DOHH2 (cell line): ENCODE results near the gene MRPL3.

Experiments used
- H3F3A ChIP-seq: fragments of 200-600 bp; sonication (generic), shearing (Covaris generic); 2 replicates; pipeline ENCODE4 v1.6.0; 2016; ENCODE audit warnings: antibody characterized with exemption, mild to moderate bottlenecking; ENCODE audit not compliant: control insufficient read depth, insufficient read depth
- H3K27ac ChIP-seq: fragments of 200-600 bp; sonication (generic); 2 replicates; pipeline ENCODE4 v1.5.1; 2014; ENCODE audit warnings: low read depth, mild to moderate bottlenecking, low read length, moderate library complexity
- H3K27me3 ChIP-seq: fragments of 200-600 bp; sonication (generic); 2 replicates; pipeline ENCODE4 v1.6.1; 2014; ENCODE audit warnings: mild to moderate bottlenecking, low read length, mixed read lengths; ENCODE audit not compliant: control insufficient read depth
- H3K36me3 ChIP-seq: fragments of 200-600 bp; sonication (generic); 2 replicates; pipeline ENCODE4 v1.6.1; 2014; ENCODE audit warnings: mild to moderate bottlenecking, low read length, moderate library complexity, mixed read lengths; ENCODE audit not compliant: control insufficient read depth
- H3K4me1 ChIP-seq: fragments of 200-600 bp; sonication (generic); 2 replicates; pipeline ENCODE4 v1.6.1; 2014; ENCODE audit warnings: mild to moderate bottlenecking, low read length, mixed read lengths; ENCODE audit not compliant: control insufficient read depth
- H3K4me2 ChIP-seq: fragments of 200-600 bp; sonication (generic); 2 replicates; pipeline ENCODE4 v1.6.0; 2014; ENCODE audit warnings: mild to moderate bottlenecking, low read length, moderate library complexity
- H3K4me3 ChIP-seq: fragments of 200-600 bp; sonication (generic); 2 replicates; pipeline ENCODE4 v1.5.1; 2014; ENCODE audit warnings: mild to moderate bottlenecking, low read length, mixed read lengths
- H3K79me2 ChIP-seq: fragments of 200-600 bp; sonication (generic); 2 replicates; pipeline ENCODE4 v1.6.1; 2014; ENCODE audit warnings: mild to moderate bottlenecking, low read length, mixed read lengths; ENCODE audit not compliant: control insufficient read depth
- H3K9me2 ChIP-seq: fragments of 200-600 bp; sonication (generic); replicated peaks from 2 replicates; pipeline ENCODE4 v1.6.1; 2014; ENCODE audit warnings: mild to moderate bottlenecking, low read length, mixed read lengths; ENCODE audit not compliant: control insufficient read depth
- H3K9me3 ChIP-seq: fragments of 200-600 bp; sonication (generic); 2 replicates; pipeline ENCODE4 v1.6.1; 2014; ENCODE audit warnings: antibody characterized with exemption, low read length, mixed read lengths; ENCODE audit not compliant: control insufficient read depth, insufficient read depth
- H4K20me1 ChIP-seq: fragments of 200-600 bp; sonication (generic); 2 replicates; pipeline ENCODE4 v1.6.0; 2014; ENCODE audit warnings: low read depth, mild to moderate bottlenecking, antibody characterized with exemption, low read length, moderate library complexity; ENCODE audit not compliant: control insufficient read depth, insufficient read depth
- CTCF ChIP-seq: fragments of 200-600 bp; sonication (generic); IDR thresholded peaks from one replicate; pipeline ENCODE4 v1.5.1; 2014; ENCODE audit warnings: antibody characterized with exemption, mild to moderate bottlenecking, low read depth, low read length; ENCODE audit not compliant: poor library complexity, severe bottlenecking
- EZH2phosphoT487 ChIP-seq: fragments of 200-600 bp; sonication (generic); IDR thresholded peaks from 2 replicates; pipeline ENCODE4 v1.6.1; 2017; ENCODE audit warnings: borderline replicate concordance, mild to moderate bottlenecking, antibody characterized with exemption, low read length, moderate library complexity, mixed read lengths

Gene MRPL3

DNA sequence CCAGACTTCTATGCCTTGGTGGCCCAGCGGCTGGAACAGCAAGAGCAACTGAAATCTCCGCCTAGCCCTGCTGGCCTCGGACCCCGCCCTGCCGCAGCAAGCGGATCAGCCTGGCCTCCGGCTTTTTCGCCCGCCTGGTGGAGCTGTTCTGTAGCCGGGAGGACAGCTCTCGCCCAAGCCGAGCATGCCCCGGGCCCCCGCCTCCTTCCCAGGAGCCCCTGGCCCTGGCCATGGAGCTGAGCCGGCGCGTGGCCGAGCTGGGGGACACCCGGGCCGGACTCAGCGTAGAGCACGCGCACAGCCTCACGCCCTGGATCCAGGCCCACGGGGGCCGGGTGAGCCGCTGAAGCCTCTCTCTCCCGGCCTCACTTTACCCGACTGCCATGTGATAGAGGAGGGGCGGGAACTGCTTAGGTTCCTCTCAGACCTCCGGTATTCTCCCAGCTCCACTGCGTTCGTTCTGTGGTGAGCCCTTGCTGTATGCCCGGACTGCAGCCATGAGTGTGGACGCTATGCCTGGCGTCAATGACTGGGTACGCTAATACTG is 24.1 kb upstream of the MRPL3 start:
- no peak overlapping the region for H3K27ac ChIP-seq

GRCh38 chr3:131518680-131519079 is 15.9 kb upstream of the MRPL3 start:
- Histone ChIP-seq H3K4me1 (no peaks in the 10 kb centered on the region), H3K9me2 (no peaks in the 10 kb centered on the region), H4K20me1 (no peaks in the 10 kb centered on the region), H3K27ac (no peak overlapping the region), H3K79me2 (no peaks in the 10 kb centered on the region), H3K4me3 (no peak overlapping the region), H3K27me3 (no peaks in the 10 kb centered on the region), H3K9me3 (no peaks in the 10 kb centered on the region), H3K36me3 (no peaks in the 10 kb centered on the region), H3K4me2 (no peak overlapping the region), H3F3A (no peaks in the 10 kb centered on the region)
- TF ChIP-seq CTCF, result no peak
- no peak for TF ChIP-seq EZH2phosphoT487

More for the DNA sequence above, 24.1 kb upstream of the MRPL3 start:
- no peaks in the 10 kb centered on the region for H3K9me3 ChIP-seq
- no peak for TF ChIP-seq EZH2phosphoT487
- TF ChIP-seq CTCF, result no peak
- H3F3A ChIP-seq, result no peaks in the 10 kb centered on the region
- H4K20me1 ChIP-seq, result no peaks in the 10 kb centered on the region
- no peaks in the 10 kb centered on the region for H3K36me3 ChIP-seq
- no peaks in the 10 kb centered on the region for H3K79me2 ChIP-seq
- H3K4me3 ChIP-seq, result no peak overlapping the region
- H3K4me2 ChIP-seq, result no peak overlapping the region
- no peaks in the 10 kb centered on the region for H3K27me3 ChIP-seq
- H3K4me1 ChIP-seq, result no peaks in the 10 kb centered on the region
- no peaks in the 10 kb centered on the region for H3K9me2 ChIP-seq

DNA sequence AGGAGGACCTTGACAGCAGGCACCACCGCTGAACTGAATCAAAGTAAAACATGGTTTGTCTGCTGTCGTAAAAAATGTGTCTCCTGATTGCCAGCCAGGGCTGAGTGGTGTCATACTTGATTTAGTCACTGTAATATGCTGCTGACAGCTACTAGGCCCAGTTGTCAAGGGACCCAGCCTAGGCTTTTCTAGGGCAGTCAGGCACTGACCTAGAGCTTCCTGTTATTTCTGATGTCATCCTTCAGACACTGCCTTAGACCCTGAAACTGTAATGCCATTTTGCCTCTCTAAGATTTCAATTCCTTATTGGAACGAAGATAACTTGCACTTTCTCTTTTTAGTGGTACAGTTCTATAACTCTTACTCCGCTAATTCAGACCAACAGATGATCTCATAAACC is 2.6 kb upstream of the MRPL3 start:
- peaks cover 30% of the 10 kb centered on the region for H3K79me2 ChIP-seq

More for the DNA sequence above, 2.6 kb upstream of the MRPL3 start:
- Histone ChIP-seq H3K9me3 (no peaks in the 10 kb centered on the region), H3K27me3 (no peaks in the 10 kb centered on the region), H3K4me1 (peaks cover 20% of the 10 kb centered on the region), H3K4me2 (no peak overlapping the region), H3K27ac (no peak overlapping the region), H3K9me2 (no peaks in the 10 kb centered on the region), H3F3A (no peaks in the 10 kb centered on the region), H4K20me1 (no peaks in the 10 kb centered on the region), H3K36me3 (peaks cover 22% of the 10 kb centered on the region), H3K4me3 (no peak overlapping the region)
- TF ChIP-seq EZH2phosphoT487 (no peak), CTCF (no peak)
